ENCODE measurements around the gene MGME1. TPM values are rescaled to one million over a fixed set of nuclear protein-coding genes. Genes with fewer than 3 reads are reported as not detected.

The MGME1 gene
- total and polyA plus RNA-seq, 8 donors, result 13.3 to 41.4 (median 35.4) TPM

DNA sequence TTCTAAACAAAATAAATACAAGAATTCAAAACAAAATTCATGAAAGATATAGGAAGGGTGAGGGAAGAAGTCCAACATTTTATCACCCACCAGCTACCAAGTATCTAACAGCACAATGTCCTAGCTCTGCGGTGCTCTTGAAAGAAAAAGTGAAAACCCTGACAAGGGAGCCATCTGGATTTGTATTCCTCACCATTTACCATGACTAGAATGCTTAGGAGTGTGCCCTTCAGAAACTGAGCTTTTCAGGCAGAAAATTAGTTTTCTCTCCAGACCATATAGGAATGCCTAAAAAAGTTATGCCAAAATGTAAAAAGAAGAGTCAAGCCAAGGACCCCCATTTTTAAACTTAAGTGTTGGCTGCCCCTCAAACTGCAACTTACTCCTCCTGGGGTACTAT, 4.7 kb upstream of the MGME1 start:
- DNase-seq, result no peak
- ATAC-seq, result no peak
- intact Hi-C loops (cut with DNase I), result no loop called here
- H3K27ac ChIP-seq, result peak overlapping the region in 1 of 2 donors; percentile 99
- peaks cover 56 to 84% of the 10 kb centered on the region in 2 donors for H3K4me1 ChIP-seq
- H3K27me3 ChIP-seq, result no peaks in the 10 kb centered on the region
- H3K9me3 ChIP-seq, result no peaks in the 10 kb centered on the region
- TF ChIP-seq, protein P1, sequence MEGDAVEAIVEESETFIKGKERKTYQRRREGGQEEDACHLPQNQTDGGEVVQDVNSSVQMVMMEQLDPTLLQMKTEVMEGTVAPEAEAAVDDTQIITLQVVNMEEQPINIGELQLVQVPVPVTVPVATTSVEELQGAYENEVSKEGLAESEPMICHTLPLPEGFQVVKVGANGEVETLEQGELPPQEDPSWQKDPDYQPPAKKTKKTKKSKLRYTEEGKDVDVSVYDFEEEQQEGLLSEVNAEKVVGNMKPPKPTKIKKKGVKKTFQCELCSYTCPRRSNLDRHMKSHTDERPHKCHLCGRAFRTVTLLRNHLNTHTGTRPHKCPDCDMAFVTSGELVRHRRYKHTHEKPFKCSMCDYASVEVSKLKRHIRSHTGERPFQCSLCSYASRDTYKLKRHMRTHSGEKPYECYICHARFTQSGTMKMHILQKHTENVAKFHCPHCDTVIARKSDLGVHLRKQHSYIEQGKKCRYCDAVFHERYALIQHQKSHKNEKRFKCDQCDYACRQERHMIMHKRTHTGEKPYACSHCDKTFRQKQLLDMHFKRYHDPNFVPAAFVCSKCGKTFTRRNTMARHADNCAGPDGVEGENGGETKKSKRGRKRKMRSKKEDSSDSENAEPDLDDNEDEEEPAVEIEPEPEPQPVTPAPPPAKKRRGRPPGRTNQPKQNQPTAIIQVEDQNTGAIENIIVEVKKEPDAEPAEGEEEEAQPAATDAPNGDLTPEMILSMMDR (IDR thresholded peaks at IDR 0.05), result no peak
- no peaks in the 10 kb centered on the region for H3K36me3 ChIP-seq
- H3K4me3 ChIP-seq, result no peak overlapping the region

DNA sequence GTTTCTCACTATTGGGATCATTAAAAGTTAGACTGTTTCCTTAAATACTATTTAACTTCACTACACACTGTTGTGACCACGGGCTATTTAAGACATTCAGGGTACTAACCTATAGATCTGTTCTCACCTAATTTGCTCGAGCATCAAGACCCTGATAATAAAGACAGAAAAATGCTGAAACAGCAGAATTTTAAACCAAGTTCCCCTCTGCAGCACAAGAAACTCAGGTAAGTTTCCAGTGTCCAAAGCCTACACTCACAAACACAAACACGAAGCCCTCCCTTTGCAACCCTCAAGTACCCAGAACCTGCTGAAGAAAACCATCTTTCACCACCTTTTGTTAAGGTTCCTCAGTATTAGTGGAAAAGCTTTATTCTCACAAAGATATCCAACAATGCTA, 4.2 kb upstream of the MGME1 start:
- H3K4me3 ChIP-seq, result no peak overlapping the region
- no peaks in the 10 kb centered on the region for H3K36me3 ChIP-seq
- H3K27me3 ChIP-seq, result no peaks in the 10 kb centered on the region
- DNase-seq (no peak), ATAC-seq (no peak)
- H3K27ac ChIP-seq, result peak overlapping the region; percentile 97 to 99
- TF ChIP-seq, protein P1 (IDR thresholded peaks at IDR 0.05), result no peak
- H3K9me3 ChIP-seq, result no peaks in the 10 kb centered on the region
- intact Hi-C loops (cut with DNase I), result no loop called here
- peaks cover 50 to 79% of the 10 kb centered on the region in 2 donors for H3K4me1 ChIP-seq

DNA sequence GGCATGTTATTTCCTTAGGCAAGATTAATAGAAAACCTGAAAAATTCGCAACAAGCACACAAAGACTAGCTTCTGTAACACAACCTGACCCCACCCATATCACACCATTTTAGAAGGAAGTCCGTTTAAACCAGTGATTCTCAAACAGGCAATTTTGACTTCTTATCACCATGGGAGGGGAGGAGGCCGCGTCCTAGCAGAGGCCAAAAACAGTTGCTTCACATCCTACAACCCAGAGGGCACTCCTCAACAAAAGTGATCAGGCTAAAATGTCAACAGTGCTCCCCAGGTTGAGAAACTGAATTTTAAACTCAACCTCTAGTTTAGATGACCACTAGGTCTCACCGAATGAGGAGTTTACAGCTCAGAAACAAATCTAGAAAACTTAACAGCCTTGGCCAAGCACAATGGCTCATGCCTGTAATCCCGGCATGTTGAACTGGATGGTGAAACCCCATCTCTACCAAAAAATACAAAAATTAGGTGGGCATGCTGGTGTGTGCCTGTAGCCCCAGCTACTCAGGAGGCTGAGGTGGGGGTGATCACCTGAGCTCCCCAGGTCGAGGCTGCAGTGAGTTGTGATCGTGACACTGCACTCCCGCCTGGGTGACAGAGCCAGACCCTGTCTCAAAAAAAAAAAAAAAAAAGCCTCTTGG, 3.6 kb upstream of the MGME1 start:
- no peak for ATAC-seq
- no peaks in the 10 kb centered on the region for H3K9me3 ChIP-seq
- H3K27me3 ChIP-seq, result no peaks in the 10 kb centered on the region
- peak overlapping the region; percentile 82 to 96 for H3K4me3 ChIP-seq
- H3K27ac ChIP-seq, result peak overlapping the region; percentile 97 to 99
- DNase-seq, result no peak
- intact Hi-C loops (cut with DNase I), result no loop called here
- TF ChIP-seq, protein P1 (IDR thresholded peaks at IDR 0.05), result no peak
- no peaks in the 10 kb centered on the region for H3K36me3 ChIP-seq
- H3K4me1 ChIP-seq, result peaks cover 45 to 79% of the 10 kb centered on the region in 2 donors

DNA sequence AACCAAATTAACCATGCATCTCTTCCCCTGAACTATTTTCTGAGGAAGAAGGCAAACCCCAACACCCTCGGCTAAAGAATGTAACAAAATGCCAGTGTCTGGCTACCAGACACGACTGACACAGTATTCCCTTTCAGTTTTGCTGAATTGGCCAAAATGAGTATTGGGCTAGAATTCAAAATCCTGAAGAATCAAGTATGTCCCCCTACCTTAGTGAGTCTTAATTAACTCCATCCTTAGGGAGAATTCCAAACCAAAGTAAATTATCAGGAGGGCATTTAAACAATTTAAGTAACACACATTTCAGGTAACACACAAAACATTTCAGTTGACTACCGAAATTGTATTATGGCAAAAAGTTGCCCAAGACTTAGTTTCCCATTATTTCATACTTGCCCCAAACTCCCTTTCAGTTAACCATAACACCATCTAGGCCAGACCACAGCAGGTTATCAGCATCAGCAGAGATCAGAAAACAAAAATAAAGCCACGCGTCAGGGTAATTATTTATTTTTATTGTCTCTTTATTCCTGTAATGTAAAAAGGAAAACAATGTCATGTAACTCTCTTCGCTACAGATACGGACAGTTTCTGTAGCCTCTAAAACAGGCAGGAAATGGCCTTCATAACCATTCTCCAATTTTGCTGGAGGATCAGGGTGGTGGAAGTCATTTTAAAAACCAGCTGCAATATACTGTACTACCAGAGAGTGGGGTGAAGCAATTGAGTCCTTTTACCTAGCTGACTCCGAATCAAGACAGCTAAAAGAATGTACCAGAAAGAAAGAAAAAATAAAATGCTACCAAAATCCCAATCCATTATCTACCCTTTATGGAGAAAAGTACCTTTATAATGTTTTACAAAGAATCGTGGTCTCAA, 2.1 kb upstream of the MGME1 start:
- Histone ChIP-seq H3K27ac (peak overlapping the region; percentile 97 to 99), H3K27me3 (no peaks in the 10 kb centered on the region), H3K9me3 (no peaks in the 10 kb centered on the region), H3K4me1 (peaks cover 45 to 79% of the 10 kb centered on the region in 2 donors), H3K4me3 (peak overlapping the region; percentile 82 to 96), H3K36me3 (no peaks in the 10 kb centered on the region)
- peak in 1 of 4 donors; percentile 53 for DNase-seq
- no peak for ATAC-seq
- TF ChIP-seq, protein P1 (IDR thresholded peaks at IDR 0.05), result no peak
- intact Hi-C loops (cut with DNase I), result no loop called here

Measured in left lung (tissue), 10 donors.